Retinal pigment epithelial cell (primary cell): ENCODE measurements around the gene SEC61B.
"Not testable (repeated sequence)": the region's sequence is repeated elsewhere in the genome, so short reads cannot be mapped to it uniquely, and the experiment has no call there.

Experiments
- DNase-seq: peaks from one replicate; pipeline ENCODE4 v3.0.0-alpha.2; 2010; ENCODE audit warnings: low read depth
- H3K4me3 ChIP-seq: 2 replicates; pipeline ENCODE4 v1.5.1; 2011; ENCODE audit warnings: mild to moderate bottlenecking, low read length, control low read depth, moderate library complexity
- CTCF ChIP-seq: conservative IDR thresholded peaks from 2 replicates; pipeline ENCODE4 v1.5.1; 2011; ENCODE audit warnings: low read depth, low read length, control low read depth, inconsistent platforms

Gene SEC61B

GRCh38 chr9:99235926-99236634 is 14.0 kb downstream of the SEC61B start:
- no peak for DNase-seq
- TF ChIP-seq CTCF = no peak
- H3K4me3 ChIP-seq = no peak overlapping the region

- TF ChIP-seq CTCF = no peak
- DNase-seq = no peak
- no peak overlapping the region for H3K4me3 ChIP-seq
Measured at GRCh38 chr9:99237356-99237755, 15.3 kb downstream of the SEC61B start.

- not testable (repeated sequence) for H3K4me3 ChIP-seq
Measured at GRCh38 chr9:99237849-99238248, 15.8 kb downstream of the SEC61B start.

GRCh38 chr9:99238331-99238730 is 16.2 kb downstream of the SEC61B start:
- no peak overlapping the region for H3K4me3 ChIP-seq
- no peak for DNase-seq
- no peak for TF ChIP-seq CTCF

More at GRCh38 chr9:99237849-99238248, 15.8 kb downstream of the SEC61B start:
- DNase-seq = not testable (repeated sequence)

- TF ChIP-seq CTCF = no peak
- no peak overlapping the region for H3K4me3 ChIP-seq
- no peak for DNase-seq
Measured at GRCh38 chr9:99239341-99240060, 17.4 kb downstream of the SEC61B start.

- H3K4me3 ChIP-seq = no peak overlapping the region
- TF ChIP-seq CTCF = peak; percentile 53
- DNase-seq = peak; percentile 59
Measured at GRCh38 chr9:99241106-99241505, 19.0 kb downstream of the SEC61B start.

- no peak overlapping the region for H3K4me3 ChIP-seq
- DNase-seq = no peak
- TF ChIP-seq CTCF = no peak
Measured at GRCh38 chr9:99244344-99245260, 22.5 kb downstream of the SEC61B start.
